SK-N-SH (cell line): ENCODE measurements around the gene TTN. TPM values are rescaled to one million over a fixed set of nuclear protein-coding genes. Genes with fewer than 3 reads are reported as not detected.

Experiments
- CTCF ChIA-PET: fragments of 300-600, 350-600 bp; formaldehyde crosslinking; extraction: SDS; loops from one replicate; lab custom pipeline; 2021; lab: Yijun Ruan, JAX
- POLR2A ChIA-PET: fragments of 350-600 bp; sonication (Branson Sonifier 250); formaldehyde crosslinking; extraction: SDS; loops from one replicate; lab custom pipeline; 2020; ENCODE audit warnings: antibody characterized with exemption, inconsistent platforms; lab: Yijun Ruan, JAX
- DNase-seq: peaks from one replicate; pipeline ENCODE4 v3.0.0; 2012
- H2AFZ ChIP-seq: fragments of 200-600 bp; sonication (generic); 2 replicates; pipeline ENCODE4 v1.8.1; 2016; ENCODE audit warnings: antibody characterized with exemption, mild to moderate bottlenecking, low read depth
- H3F3A ChIP-seq: fragments of 200-600 bp; sonication (generic); replicated peaks from 2 replicates; pipeline ENCODE3; 2016; ENCODE audit warnings: antibody characterized with exemption, mild to moderate bottlenecking; ENCODE audit not compliant: insufficient read depth
- H3K27ac ChIP-seq, 2 experiments: fragments of 200-500 bp in 1 of 2; fragments of 200-600 bp in 1 of 2; sonication (Bioruptor generic) in 1 of 2; sonication (generic), shearing (Covaris generic) in 1 of 2; 2 replicates each; pipeline versions ENCODE4 v1.5.1 to v1.6.1; 2014 to 2016; ENCODE audit warnings: low read depth in 2 of 2, inconsistent platforms in 1 of 2, low read length in 1 of 2, mild to moderate bottlenecking in 1 of 2, mixed read lengths in 1 of 2
- H3K27me3 ChIP-seq: fragments of 200-600 bp; sonication (generic), shearing (Covaris generic); 2 replicates; pipeline ENCODE4 v1.6.1; 2016; ENCODE audit warnings: mixed run types; ENCODE audit not compliant: insufficient read depth
- H3K36me3 ChIP-seq, 2 experiments: fragments of 200-500 bp in 1 of 2; fragments of 200-600 bp in 1 of 2; sonication (Bioruptor generic) in 1 of 2; sonication (generic) in 1 of 2; replicated peaks in 1 of 2; 2 replicates each; pipeline versions ENCODE3 to v1.5.1; 2014 to 2016; ENCODE audit warnings: low read length in 1 of 2, mild to moderate bottlenecking in 1 of 2; ENCODE audit not compliant: insufficient read depth in 2 of 2, control insufficient read depth in 1 of 2
- H3K4me1 ChIP-seq, 2 experiments: fragments of 200-500 bp in 1 of 2; fragments of 200-600 bp in 1 of 2; sonication (Bioruptor generic) in 1 of 2; sonication (generic), shearing (Covaris generic) in 1 of 2; 2 replicates each; pipeline versions ENCODE4 v1.5.1 to v1.6.1; 2014 to 2016; ENCODE audit warnings: low read depth in 1 of 2, low read length in 1 of 2, mixed run types in 1 of 2; ENCODE audit not compliant: insufficient read depth in 2 of 2, control insufficient read depth in 1 of 2
- H3K4me2 ChIP-seq: fragments of 200-600 bp; sonication (generic), shearing (Covaris generic); 2 replicates; pipeline ENCODE4 v1.6.1; 2017; ENCODE audit warnings: mixed run types
- H3K4me3 ChIP-seq, 2 experiments: fragments of 200-500 bp in 1 of 2; fragments of 200-600 bp in 1 of 2; sonication (Bioruptor generic) in 1 of 2; sonication (generic), shearing (Covaris generic) in 1 of 2; 2 replicates each; pipeline versions ENCODE4 v1.5.1 to v1.8.1; 2014 to 2016; ENCODE audit warnings: low read depth in 2 of 2, inconsistent platforms in 1 of 2, low read length in 1 of 2, mild to moderate bottlenecking in 1 of 2, mixed read lengths in 1 of 2, moderate library complexity in 1 of 2
- H3K79me2 ChIP-seq: fragments of 200-600 bp; sonication (generic); 2 replicates; pipeline ENCODE4 v1.8.1; 2017; ENCODE audit warnings: mild to moderate bottlenecking; ENCODE audit not compliant: insufficient read depth
- H3K9ac ChIP-seq: fragments of 200-600 bp; sonication (generic); 2 replicates; pipeline ENCODE4 v1.6.1; 2017; ENCODE audit warnings: mixed run types
- H3K9me2 ChIP-seq: fragments of 200-600 bp; sonication (generic); 2 replicates; pipeline ENCODE4 v1.6.1; 2017; ENCODE audit warnings: mixed run types
- H3K9me3 ChIP-seq: fragments of 200-600 bp; sonication (generic); 2 replicates; pipeline ENCODE4 v1.6.1; 2017; ENCODE audit warnings: mixed run types, mild to moderate bottlenecking, moderate library complexity
- H4K20me1 ChIP-seq: fragments of 200-600 bp; sonication (generic); 2 replicates; pipeline ENCODE4 v1.6.1; 2017; ENCODE audit warnings: mild to moderate bottlenecking, mixed run types; ENCODE audit not compliant: insufficient read depth
- CTCF ChIP-seq: fragments of 200-600 bp; sonication (generic); IDR thresholded peaks from 2 replicates; pipeline ENCODE4 v1.6.1; 2017; ENCODE audit warnings: antibody characterized with exemption, mild to moderate bottlenecking, moderate library complexity
- ELF1 ChIP-seq: IDR thresholded peaks from 2 replicates; pipeline ENCODE4 v1.4.0; 2012
- FOSL2 ChIP-seq: IDR thresholded peaks from 2 replicates; pipeline ENCODE4 v1.4.0; 2012; ENCODE audit warnings: low read depth, mild to moderate bottlenecking, moderate library complexity, borderline replicate concordance
- FOXJ3 ChIP-seq: sonication (generic); formaldehyde crosslinking; IDR thresholded peaks from 2 replicates; pipeline ENCODE4 v1.5.1; 2020; ENCODE audit warnings: mild to moderate bottlenecking, missing genetic modification reagents
- GATA2 ChIP-seq: sonication (generic); formaldehyde crosslinking; IDR thresholded peaks from 2 replicates; pipeline ENCODE4 v1.5.0; 2020; ENCODE audit warnings: mild to moderate bottlenecking, missing genetic modification reagents
- MEF2A ChIP-seq: IDR thresholded peaks from 2 replicates; pipeline ENCODE4 v1.4.0; 2012; ENCODE audit warnings: low read depth, borderline replicate concordance
- MXI1 ChIP-seq: IDR thresholded peaks from 2 replicates; pipeline ENCODE4 v1.6.1; 2012; ENCODE audit warnings: mild to moderate bottlenecking, low read depth, low read length, improper control_type of control experiment
- NRF1 ChIP-seq: IDR thresholded peaks from 2 replicates; pipeline ENCODE4 v1.6.1; 2012; ENCODE audit warnings: low read depth, mild to moderate bottlenecking, low read length
- RAD21 ChIP-seq: IDR thresholded peaks from 2 replicates; pipeline ENCODE4 v1.6.1; 2012; ENCODE audit warnings: mild to moderate bottlenecking, low read length
- RFX5 ChIP-seq: IDR thresholded peaks from 2 replicates; pipeline ENCODE4 v1.6.1; 2012; ENCODE audit warnings: mild to moderate bottlenecking, improper control_type of control experiment, low read length
- RXRA ChIP-seq: IDR thresholded peaks from 2 replicates; pipeline ENCODE4 v1.4.0; 2012; ENCODE audit warnings: low read depth, mild to moderate bottlenecking, borderline replicate concordance
- TAF1 ChIP-seq: IDR thresholded peaks from 2 replicates; pipeline ENCODE4 v1.6.1; 2012; ENCODE audit warnings: low read depth, mild to moderate bottlenecking, low read length, moderate library complexity, borderline replicate concordance
- TCF12 ChIP-seq: IDR thresholded peaks from 2 replicates; pipeline ENCODE4 v1.4.0; 2012
- TEAD4 ChIP-seq: IDR thresholded peaks from 2 replicates; pipeline ENCODE4 v1.4.0; 2012; ENCODE audit warnings: mild to moderate bottlenecking, borderline replicate concordance; ENCODE audit not compliant: insufficient read depth
- USF1 ChIP-seq: IDR thresholded peaks from 2 replicates; pipeline ENCODE4 v1.4.0; 2012; ENCODE audit warnings: low read depth, borderline replicate concordance
- whole genome bisulfite sequencing: methylation state at CpG from one replicate; pipeline ENCODE4 v1.1.6; 2017; ENCODE audit warnings: low lambda C conversion rate; 5-methylcytosine and 5-hydroxymethylcytosine counted together
- polyA plus RNA-seq, 3 experiments: library from polyadenylated mRNA; depleted of rRNA; stranded (reverse); fragments of >200 nt; gene quantifications; 2 replicates each; pipeline ENCODE4 v1.2.3, GENCODE V29; 2012
- TF ChIP-seq, protein P1 (sequence below): IDR thresholded peaks from 2 replicates; pipeline ENCODE4; 2012

Gene TTN
- polyA plus RNA-seq, 1 of the 3 experiments (the other 2 are of a cell fraction) = 0.08 TPM

GRCh38 chr2:178718988-178719387 is 88.2 kb downstream of the TTN start:
- Histone ChIP-seq H3K4me3 (no peak overlapping the region), H3K4me2 (no peak overlapping the region), H3K27ac (no peak overlapping the region), H3K9ac (no peak overlapping the region), H4K20me1 (no peaks in the 10 kb centered on the region), H3F3A (no peaks in the 10 kb centered on the region), H3K36me3 (no peaks in the 10 kb centered on the region), H3K9me3 (no peaks in the 10 kb centered on the region), H3K9me2 (no peaks in the 10 kb centered on the region), H3K79me2 (no peaks in the 10 kb centered on the region), H2AFZ (no peak overlapping the region), H3K4me1 (peaks cover 0 to 15% of the 10 kb centered on the region in 2 experiments; a peak in 2 of 4 replicates), H3K27me3 (no peaks in the 10 kb centered on the region)
- DNase-seq = no peak
- 64% methylated on average over 8 of the region's 9 CpGs for WGBS
- POLR2A ChIA-PET = no interaction called here
- TF ChIP-seq RAD21 (no peak), CTCF (no peak), USF1 (no peak), MXI1 (no peak), RFX5 (no peak), FOXJ3 (CRISPR knock-in tag) (no peak), RXRA (no peak), NRF1 (no peak)
- TF ChIP-seq, protein P1, sequence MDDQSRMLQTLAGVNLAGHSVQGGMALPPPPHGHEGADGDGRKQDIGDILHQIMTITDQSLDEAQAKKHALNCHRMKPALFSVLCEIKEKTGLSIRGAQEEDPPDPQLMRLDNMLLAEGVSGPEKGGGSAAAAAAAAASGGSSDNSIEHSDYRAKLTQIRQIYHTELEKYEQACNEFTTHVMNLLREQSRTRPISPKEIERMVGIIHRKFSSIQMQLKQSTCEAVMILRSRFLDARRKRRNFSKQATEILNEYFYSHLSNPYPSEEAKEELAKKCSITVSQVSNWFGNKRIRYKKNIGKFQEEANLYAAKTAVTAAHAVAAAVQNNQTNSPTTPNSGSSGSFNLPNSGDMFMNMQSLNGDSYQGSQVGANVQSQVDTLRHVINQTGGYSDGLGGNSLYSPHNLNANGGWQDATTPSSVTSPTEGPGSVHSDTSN = no peak
- CTCF ChIA-PET = interaction anchor here (1.7 to 2.8 kb wide), 2 partner anchors 18 to 43 kb away, joined by 4 to 17 read pairs; no protein-coding TSS in a partner anchor

GRCh38 chr2:178718283-178718682 is 88.9 kb downstream of the TTN start:
- ChIA-PET CTCF (interaction anchor here (1.7 to 2.8 kb wide), 2 partner anchors 17 to 43 kb away, joined by 4 to 17 read pairs; no protein-coding TSS in a partner anchor), POLR2A (no interaction called here)
- H3K36me3 ChIP-seq = no peaks in the 10 kb centered on the region
- H3K27ac ChIP-seq = no peak overlapping the region
- H3K9me3 ChIP-seq = no peaks in the 10 kb centered on the region
- H3K9ac ChIP-seq = no peak overlapping the region
- H3K9me2 ChIP-seq = no peaks in the 10 kb centered on the region
- no peak for TF ChIP-seq TCF12
- no peak for TF ChIP-seq FOSL2
- TF ChIP-seq MEF2A = no peak
- no peak for TF ChIP-seq ELF1
- no peak for TF ChIP-seq TEAD4
- no peak for TF ChIP-seq TAF1
- TF ChIP-seq GATA2 = no peak
- TF ChIP-seq, all 33 proteins: peak for 0
- no peaks in the 10 kb centered on the region for H3K27me3 ChIP-seq
- peaks cover 0 to 15% of the 10 kb centered on the region in 2 experiments; a peak in 2 of 4 replicates for H3K4me1 ChIP-seq
- H4K20me1 ChIP-seq = no peaks in the 10 kb centered on the region
- no peak overlapping the region for H2AFZ ChIP-seq
- H3K4me3 ChIP-seq = no peak overlapping the region
- H3F3A ChIP-seq = no peaks in the 10 kb centered on the region
- DNase-seq = no peak
- 14% methylated on average over 2 of the region's 2 CpGs for WGBS
- no peaks in the 10 kb centered on the region for H3K79me2 ChIP-seq
- H3K4me2 ChIP-seq = no peak overlapping the region
